HUES6 (cell line): ENCODE measurements around the gene LINC00632.

ENCODE experiments used
- H3K27ac ChIP-seq: 2 replicates; pipeline ENCODE4 v1.7.0; 2013; ENCODE audit warnings: low read depth, mild to moderate bottlenecking, low read length, inconsistent platforms
- H3K27me3 ChIP-seq: 2 replicates; pipeline ENCODE4 v1.6.1; 2013; ENCODE audit warnings: low read length; ENCODE audit not compliant: control insufficient read depth, insufficient read depth
- H3K36me3 ChIP-seq: 2 replicates; pipeline ENCODE4 v1.6.1; 2013; ENCODE audit warnings: low read length; ENCODE audit not compliant: control insufficient read depth, insufficient read depth
- H3K4me1 ChIP-seq: 2 replicates; pipeline ENCODE4 v1.6.1; 2013; ENCODE audit warnings: low read length; ENCODE audit not compliant: control insufficient read depth, insufficient read depth
- H3K4me3 ChIP-seq: 2 replicates; pipeline ENCODE4 v1.5.1; 2013; ENCODE audit warnings: low read depth, low read length
- H3K9ac ChIP-seq: one replicate; pipeline ENCODE4 v1.6.1; 2013; ENCODE audit warnings: mild to moderate bottlenecking, low read length
- H3K9me3 ChIP-seq: 2 replicates; pipeline ENCODE4 v1.6.1; 2013; ENCODE audit warnings: low read depth, low read length; ENCODE audit not compliant: control insufficient read depth, insufficient read depth

The LINC00632 gene

DNA sequence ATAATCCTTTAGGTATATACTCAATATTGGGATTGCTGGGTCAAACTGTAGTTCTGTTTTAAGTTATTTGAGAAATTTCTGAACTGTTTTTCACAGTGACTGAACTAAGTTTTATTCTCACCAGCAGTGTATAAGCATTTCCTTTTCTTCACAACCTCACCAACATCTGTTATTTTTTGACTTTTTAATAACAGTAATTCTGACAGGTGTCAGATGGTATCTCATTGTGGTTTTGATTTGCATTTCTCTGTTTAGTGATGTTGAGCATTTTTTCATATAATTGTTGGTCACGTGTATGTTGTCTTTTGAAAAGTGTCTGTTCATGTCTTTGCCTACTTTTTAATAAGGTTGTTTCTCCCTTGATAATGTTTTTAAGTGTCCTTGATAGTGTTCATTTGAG, 112.6 kb downstream of the LINC00632 start:
- H3K36me3 ChIP-seq = no peaks in the 10 kb centered on the region
- 0 out of 2 replicates have a peak overlapping the region, but pooled peaks have one; percentile 1 for H3K27ac ChIP-seq

DNA sequence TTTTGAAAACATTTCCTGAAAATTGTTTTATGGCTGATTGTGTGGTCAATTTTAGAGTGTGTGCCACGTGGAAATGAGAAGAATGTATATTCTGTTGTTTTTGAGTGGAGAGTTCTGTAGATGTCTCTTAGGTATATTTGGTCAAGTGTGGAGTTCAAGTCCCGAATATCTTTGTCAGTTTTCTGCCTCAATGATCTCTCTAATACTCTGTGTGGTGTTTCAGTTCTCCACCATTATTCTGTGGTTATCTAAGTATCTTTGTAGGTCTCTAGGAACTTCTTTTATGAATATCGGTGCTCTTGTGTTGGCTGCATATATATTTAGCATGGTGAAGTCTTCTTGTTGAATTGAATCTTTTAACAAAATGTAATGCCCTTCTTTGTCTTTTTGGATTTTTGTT, 113.3 kb downstream of the LINC00632 start:
- no peak overlapping the region for H3K4me3 ChIP-seq
- H3K27ac ChIP-seq = no peak overlapping the region
- no peaks in the 10 kb centered on the region for H3K36me3 ChIP-seq
- no peak overlapping the region for H3K9ac ChIP-seq
- H3K9me3 ChIP-seq = no peaks in the 10 kb centered on the region; the same call in 1 of the 2 replicates
- H3K4me1 ChIP-seq = peaks cover 15% of the 10 kb centered on the region
- no peaks in the 10 kb centered on the region for H3K27me3 ChIP-seq

More for the DNA sequence above, 112.6 kb downstream of the LINC00632 start:
- Histone ChIP-seq H3K9ac (no peak overlapping the region), H3K4me3 (no peak overlapping the region), H3K9me3 (no peaks in the 10 kb centered on the region; the same call in 1 of the 2 replicates), H3K4me1 (peaks cover 15% of the 10 kb centered on the region), H3K27me3 (no peaks in the 10 kb centered on the region)

DNA sequence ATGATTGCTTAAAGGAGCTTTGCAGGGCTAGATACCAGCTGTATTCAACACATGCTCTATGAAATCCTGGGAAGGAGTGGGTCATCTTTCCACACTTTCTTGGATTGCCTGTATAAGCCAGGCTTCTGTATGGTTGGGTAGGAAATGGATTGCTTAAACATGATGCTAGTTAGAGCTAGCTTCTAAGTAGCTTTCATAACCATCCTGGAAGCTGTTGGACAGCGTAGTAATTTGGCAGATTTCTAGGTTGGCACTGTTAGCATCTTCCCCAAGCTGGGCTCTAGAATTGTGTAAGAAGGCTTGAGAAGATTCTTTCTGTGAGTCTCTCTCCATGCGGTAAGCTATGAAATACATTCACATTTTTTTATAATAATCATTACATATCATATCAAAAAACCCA, 127.3 kb downstream of the LINC00632 start:
- Histone ChIP-seq H3K9me3 (no peaks in the 10 kb centered on the region), H3K4me3 (no peak overlapping the region), H3K4me1 (no peaks in the 10 kb centered on the region), H3K9ac (no peak overlapping the region), H3K27ac (no peak overlapping the region), H3K36me3 (no peaks in the 10 kb centered on the region), H3K27me3 (no peaks in the 10 kb centered on the region)
